ENCODE results near the gene C1QTNF9B. TPM values are rescaled to one million over a fixed set of nuclear protein-coding genes. Genes with fewer than 3 reads are reported as not detected.

The C1QTNF9B gene
- polyA plus RNA-seq, 2 of the 4 experiments (the other 2 are of a cell fraction), result not detected

GRCh38 chr13:23852351-23852750, 45.0 kb downstream of the C1QTNF9B start:
- ChIA-PET CTCF (interaction anchor here (0.9 kb wide), 1 partner anchor 25 kb away, joined by 3 read pairs; no protein-coding TSS in a partner anchor), POLR2A (no interaction called here)
- TF ChIP-seq KDM5A (IDR thresholded peaks at IDR 0.05) (no peak), ZNF302 (CRISPR knock-in tag; IDR thresholded peaks at IDR 0.05) (no peak), EP300 (IDR thresholded peaks at IDR 0.05) (no peak), REST (IDR thresholded peaks at IDR 0.05) (no peak), CBX8 (IDR thresholded peaks at IDR 0.05) (no peak), RCOR1 (IDR thresholded peaks at IDR 0.05; ENCODE audit: low read depth, low read length) (no peak), MAFK (IDR thresholded peaks at IDR 0.05; ENCODE audit: partially characterized antibody) (no peak)
- Histone ChIP-seq H3K9me3 (no peaks in the 10 kb centered on the region), H3K27ac (no peak overlapping the region), H3K4me2 (no peak overlapping the region), H3K4me3 (no peak overlapping the region), H3K4me1 (no peaks in the 10 kb centered on the region)
- 56% methylated on average over 2 of the region's 2 CpGs for WGBS (ENCODE audit: missing lambda C conversion rate)
- DNase-seq (ENCODE audit: low read depth in 1 of 2, low spot score in 1 of 2) (no peak), ATAC-seq (no peak), FAIRE-seq (no peak)

GRCh38 chr13:23851106-23851505, 46.2 kb downstream of the C1QTNF9B start:
- Histone ChIP-seq H3K27ac (no peak overlapping the region), H3K4me3 (no peak overlapping the region), H3K9me3 (no peaks in the 10 kb centered on the region), H3K4me1 (no peaks in the 10 kb centered on the region), H3K4me2 (no peak overlapping the region)
- TF ChIP-seq BCL3 (IDR thresholded peaks at IDR 0.05) (no peak), PHF8 (IDR thresholded peaks at IDR 0.05; ENCODE audit: borderline replicate concordance, low read depth) (no peak), SREBF2 (IDR thresholded peaks at IDR 0.05) (no peak), BHLHE40 (IDR thresholded peaks at IDR 0.05; ENCODE audit: low read depth, low read length) (no peak), JUN (IDR thresholded peaks at IDR 0.05) (no peak), SMC3 (IDR thresholded peaks at IDR 0.05) (no peak), RCOR1 (IDR thresholded peaks at IDR 0.05; ENCODE audit: low read depth, low read length) (no peak), ESRRA (IDR thresholded peaks at IDR 0.05; ENCODE audit: borderline replicate concordance, low read length) (no peak), REST (IDR thresholded peaks at IDR 0.05) (no peak), HDAC2 (IDR thresholded peaks at IDR 0.05) (no peak), RFX5 (IDR thresholded peaks at IDR 0.05) (no peak), HES2 (IDR thresholded peaks at IDR 0.05) (no peak), NPAS2 (CRISPR knock-in tag; IDR thresholded peaks at IDR 0.05; ENCODE audit: borderline replicate concordance) (no peak), CHD2 (IDR thresholded peaks at IDR 0.05; ENCODE audit: low read length, partially characterized antibody) (no peak)
- FAIRE-seq (no peak), ATAC-seq (no peak), DNase-seq (ENCODE audit: low read depth in 1 of 2, low spot score in 1 of 2) (no peak)
- ChIA-PET POLR2A (no interaction called here), CTCF (no interaction called here)
- WGBS (ENCODE audit: missing lambda C conversion rate), result 94% methylated on average over 2 of the region's 2 CpGs

All from A549 (cell line).